Trophoblast cell (in vitro differentiated cells and primary cell): Measurements from ENCODE around the gene TSC1.

Experiments used
- DNase-seq, 2 donors: peaks; one replicate each; pipeline ENCODE4 v3.0.0-alpha.2; 2016
- H2AFZ ChIP-seq: 2 replicates; pipeline ENCODE4 v1.6.1; 2013; ENCODE audit warnings: low read length, moderate library complexity, mild to moderate bottlenecking; ENCODE audit not compliant: insufficient read depth, poor library complexity
- H2AK5ac ChIP-seq: 2 replicates; pipeline ENCODE4 v1.6.1; 2013; ENCODE audit warnings: mild to moderate bottlenecking, low read length
- H2BK120ac ChIP-seq: 2 replicates; pipeline ENCODE4 v1.6.1; 2013; ENCODE audit warnings: low read length, mild to moderate bottlenecking, moderate library complexity; ENCODE audit not compliant: insufficient read depth, poor library complexity
- H2BK12ac ChIP-seq: 2 replicates; pipeline ENCODE4 v1.6.1; 2013; ENCODE audit warnings: mild to moderate bottlenecking, low read length, moderate library complexity
- H2BK5ac ChIP-seq: 2 replicates; pipeline ENCODE4 v1.6.1; 2013; ENCODE audit warnings: low read length, low read depth, moderate library complexity, mild to moderate bottlenecking; ENCODE audit not compliant: poor library complexity
- H3K14ac ChIP-seq: 2 replicates; pipeline ENCODE4 v1.6.1; 2013; ENCODE audit warnings: mild to moderate bottlenecking, low read length
- H3K18ac ChIP-seq: 2 replicates; pipeline ENCODE4 v1.6.1; 2013; ENCODE audit warnings: mild to moderate bottlenecking, low read length
- H3K23ac ChIP-seq: 2 replicates; pipeline ENCODE4 v1.6.1; 2013; ENCODE audit warnings: low read length
- H3K27ac ChIP-seq: 2 replicates; pipeline ENCODE4 v1.5.1; 2013; ENCODE audit warnings: low read depth, mild to moderate bottlenecking, inconsistent platforms, low read length, moderate library complexity
- H3K27me3 ChIP-seq: 2 replicates; pipeline ENCODE4 v1.6.1; 2013; ENCODE audit warnings: inconsistent platforms, mild to moderate bottlenecking, low read length, moderate library complexity; ENCODE audit not compliant: insufficient read depth
- H3K36me3 ChIP-seq, 2 experiments: 1 replicate in 1 of 2; 2 replicates in 1 of 2; pipeline ENCODE4 v1.6.1; 2013; ENCODE audit warnings: low read length in 2 of 2, mild to moderate bottlenecking in 2 of 2, moderate library complexity in 1 of 2; ENCODE audit not compliant: insufficient read depth in 2 of 2, control insufficient read depth in 1 of 2
- H3K4ac ChIP-seq: 2 replicates; pipeline ENCODE4 v1.6.1; 2013; ENCODE audit warnings: low read depth, mild to moderate bottlenecking, low read length, moderate library complexity
- H3K4me1 ChIP-seq, 2 experiments: 1 replicate in 1 of 2; 2 replicates in 1 of 2; pipeline ENCODE4 v1.6.1; 2013; ENCODE audit warnings: low read length in 2 of 2, mild to moderate bottlenecking in 2 of 2, moderate library complexity in 1 of 2; ENCODE audit not compliant: insufficient read depth in 2 of 2, control insufficient read depth in 1 of 2
- H3K4me2 ChIP-seq: 2 replicates; pipeline ENCODE4 v1.6.1; 2013; ENCODE audit warnings: inconsistent platforms, mild to moderate bottlenecking, low read length, moderate library complexity
- H3K4me3 ChIP-seq: 2 replicates; pipeline ENCODE4 v1.5.1; 2013; ENCODE audit warnings: mild to moderate bottlenecking, low read depth, low read length, inconsistent platforms
- H3K79me1 ChIP-seq: one replicate; pipeline ENCODE4 v1.6.1; 2013; ENCODE audit warnings: low read length
- H3K79me2 ChIP-seq: 2 replicates; pipeline ENCODE4 v1.6.1; 2013; ENCODE audit warnings: low read length, mild to moderate bottlenecking; ENCODE audit not compliant: control insufficient read depth, insufficient read depth, poor library complexity
- H3K9ac ChIP-seq: 2 replicates; pipeline ENCODE4 v1.6.1; 2013; ENCODE audit warnings: mild to moderate bottlenecking, low read length
- H3K9me3 ChIP-seq: 2 replicates; pipeline ENCODE4 v1.6.1; 2013; ENCODE audit warnings: low read depth, mild to moderate bottlenecking, control low read depth, inconsistent platforms, low read length; ENCODE audit not compliant: insufficient read depth
- H4K12ac ChIP-seq: 2 replicates; pipeline ENCODE4 v1.6.1; 2013; ENCODE audit warnings: low read depth, mild to moderate bottlenecking, low read length, moderate library complexity
- H4K8ac ChIP-seq: 2 replicates; pipeline ENCODE4 v1.6.1; 2013; ENCODE audit warnings: low read depth, mild to moderate bottlenecking, low read length, moderate library complexity
- H4K91ac ChIP-seq: one replicate; pipeline ENCODE4 v1.6.1; 2013; ENCODE audit warnings: low read depth, mild to moderate bottlenecking, low read length, moderate library complexity
- WGBS: extraction: QIAGEN DNeasy Blood & Tissue Kit; methylation state at CpG from one replicate; pipeline ENCODE4 v1.1.7; 2013; ENCODE audit warnings: missing lambda C conversion rate; ENCODE audit not compliant: insufficient read length, insufficient coverage; ENCODE audit errors: extremely low coverage; 5-methylcytosine and 5-hydroxymethylcytosine counted together

The TSC1 gene

DNA sequence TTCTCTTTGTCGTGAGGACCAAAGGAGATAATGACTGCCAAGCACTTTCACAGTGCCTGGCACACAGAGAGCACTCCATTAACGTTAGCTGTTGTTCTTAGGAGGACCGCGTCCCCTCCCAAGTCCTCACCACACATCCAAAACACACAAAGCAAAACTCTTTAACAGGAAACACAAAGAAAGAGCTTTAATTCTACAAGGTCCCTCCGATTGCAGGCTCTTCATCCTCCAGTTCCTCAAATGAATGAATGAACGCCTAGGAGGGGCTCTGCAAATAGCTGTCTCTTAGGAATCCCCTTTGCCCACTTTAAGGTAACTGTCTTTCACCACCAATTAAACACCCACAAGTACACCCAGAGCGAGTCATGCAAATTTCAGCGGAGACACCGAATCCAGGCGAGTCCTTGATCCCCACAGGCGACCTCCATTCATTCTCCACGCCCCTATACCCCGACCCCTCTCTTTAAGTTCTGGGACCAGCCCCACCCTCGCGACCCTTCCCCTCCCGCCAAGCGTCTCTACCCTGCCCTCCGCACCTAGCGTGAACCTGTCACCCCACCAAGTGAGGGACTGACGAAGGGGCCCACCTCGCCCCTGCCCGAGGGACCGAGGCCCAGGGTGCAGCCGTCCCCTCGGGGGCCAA is 644 bp downstream of the TSC1 start:
- Histone ChIP-seq H3K4ac (peak overlapping the region; percentile 97), H3K23ac (no peak overlapping the region), H3K27ac (no peak overlapping the region), H3K79me2 (peaks cover 10% of the 10 kb centered on the region), H3K27me3 (no peaks in the 10 kb centered on the region), H3K36me3 (no peaks in the 10 kb centered on the region), H2BK12ac (no peak overlapping the region), H2BK5ac (peak overlapping the region; percentile 100), H2AK5ac (peak overlapping the region; percentile 72), H4K91ac (peak overlapping the region; percentile 97), H3K4me2 (peak overlapping the region; percentile 73), H3K79me1 (peaks cover 11% of the 10 kb centered on the region), H2AFZ (peak overlapping the region; percentile 48), H2BK120ac (peak overlapping the region; percentile 81), H3K18ac (peak overlapping the region; percentile 86), H3K9me3 (no peaks in the 10 kb centered on the region), H3K9ac (peak overlapping the region; percentile 89), H3K4me1 (peaks cover 11 to 17% of the 10 kb centered on the region in 2 experiments), H4K12ac (peak overlapping the region; percentile 29), H4K8ac (peak overlapping the region; percentile 74), H3K14ac (peak overlapping the region; percentile 90), H3K4me3 (peak overlapping the region; percentile 96)
- no peak for DNase-seq
- WGBS = no CpG with 5 or more reads among the region's 25 CpGs

GRCh38 chr9:132942541-132943182 is 1.8 kb downstream of the TSC1 start:
- no peak overlapping the region for H3K9ac ChIP-seq
- H3K79me2 ChIP-seq = peaks cover 11% of the 10 kb centered on the region
- H2BK120ac ChIP-seq = no peak overlapping the region
- H2AK5ac ChIP-seq = no peak overlapping the region
- H3K79me1 ChIP-seq = peaks cover 11% of the 10 kb centered on the region
- no peak overlapping the region for H4K91ac ChIP-seq
- H2BK5ac ChIP-seq = no peak overlapping the region
- no peak overlapping the region for H3K4ac ChIP-seq
- H2AFZ ChIP-seq = no peak overlapping the region
- peaks cover 12 to 17% of the 10 kb centered on the region in 2 experiments for H3K4me1 ChIP-seq
- H4K8ac ChIP-seq = no peak overlapping the region
- H3K14ac ChIP-seq = no peak overlapping the region
- WGBS = no CpG with 5 or more reads among the region's 5 CpGs
- no peak overlapping the region for H3K4me3 ChIP-seq
- H4K12ac ChIP-seq = no peak overlapping the region
- no peaks in the 10 kb centered on the region for H3K36me3 ChIP-seq
- no peaks in the 10 kb centered on the region for H3K27me3 ChIP-seq
- no peak overlapping the region for H3K18ac ChIP-seq
- DNase-seq = no peak
- no peak overlapping the region for H3K27ac ChIP-seq
- H2BK12ac ChIP-seq = no peak overlapping the region
- H3K9me3 ChIP-seq = no peaks in the 10 kb centered on the region
- H3K23ac ChIP-seq = no peak overlapping the region
- H3K4me2 ChIP-seq = no peak overlapping the region

GRCh38 chr9:132939169-132939568 is 5.2 kb downstream of the TSC1 start:
- no peaks in the 10 kb centered on the region for H3K27me3 ChIP-seq
- H3K79me2 ChIP-seq = peaks cover 8% of the 10 kb centered on the region
- H2BK12ac ChIP-seq = no peak overlapping the region
- H2BK5ac ChIP-seq = no peak overlapping the region
- no peak overlapping the region for H4K8ac ChIP-seq
- H3K79me1 ChIP-seq = peaks cover 3% of the 10 kb centered on the region
- H3K36me3 ChIP-seq = no peaks in the 10 kb centered on the region
- H3K4ac ChIP-seq = no peak overlapping the region
- H3K14ac ChIP-seq = no peak overlapping the region
- peaks cover 3 to 5% of the 10 kb centered on the region in 2 experiments for H3K4me1 ChIP-seq
- WGBS = no CpG with 5 or more reads among the region's 1 CpG
- no peak overlapping the region for H3K27ac ChIP-seq
- no peak overlapping the region for H2AFZ ChIP-seq
- H2BK120ac ChIP-seq = no peak overlapping the region
- no peak overlapping the region for H2AK5ac ChIP-seq
- H3K23ac ChIP-seq = no peak overlapping the region
- no peaks in the 10 kb centered on the region for H3K9me3 ChIP-seq
- no peak overlapping the region for H3K9ac ChIP-seq
- H3K4me3 ChIP-seq = no peak overlapping the region
- H3K18ac ChIP-seq = no peak overlapping the region
- H3K4me2 ChIP-seq = no peak overlapping the region
- DNase-seq = no peak
- no peak overlapping the region for H4K91ac ChIP-seq
- H4K12ac ChIP-seq = no peak overlapping the region

- H3K4ac ChIP-seq = no peak overlapping the region
- H2BK5ac ChIP-seq = no peak overlapping the region
- H3K14ac ChIP-seq = no peak overlapping the region
- no peak overlapping the region for H3K23ac ChIP-seq
- no peak overlapping the region for H3K18ac ChIP-seq
- H4K8ac ChIP-seq = no peak overlapping the region
- H3K9ac ChIP-seq = no peak overlapping the region
- H4K91ac ChIP-seq = no peak overlapping the region
- no peaks in the 10 kb centered on the region for H3K9me3 ChIP-seq
- H2AFZ ChIP-seq = no peak overlapping the region
- H3K27ac ChIP-seq = no peak overlapping the region
- H2BK12ac ChIP-seq = no peak overlapping the region
- H3K4me2 ChIP-seq = no peak overlapping the region
- no peak overlapping the region for H4K12ac ChIP-seq
- no CpG with 5 or more reads among the region's 7 CpGs for WGBS
- no peaks in the 10 kb centered on the region for H3K27me3 ChIP-seq
- peaks cover 0 to 1% of the 10 kb centered on the region in 2 experiments for H3K36me3 ChIP-seq
- H3K4me1 ChIP-seq = peaks cover 0 to 3% of the 10 kb centered on the region in 2 experiments
- H3K79me2 ChIP-seq = peaks cover 2% of the 10 kb centered on the region
- H3K4me3 ChIP-seq = no peak overlapping the region
- no peaks in the 10 kb centered on the region for H3K79me1 ChIP-seq
- no peak overlapping the region for H2AK5ac ChIP-seq
- H2BK120ac ChIP-seq = no peak overlapping the region
- DNase-seq = peak in 1 of 2 donors; percentile 20
Measured at GRCh38 chr9:132937463-132937901, 6.9 kb downstream of the TSC1 start.
